MM.1S (cell line): ENCODE data around the gene CAMKK1.

Source experiments
- DNase-seq: peaks from one replicate; pipeline ENCODE4 v3.0.0-alpha.2; 2015
- H2AFZ ChIP-seq: fragments of 300-600 bp; sonication (generic); 2 replicates; pipeline ENCODE4 v1.6.0; 2016; ENCODE audit warnings: antibody characterized with exemption, low read length
- H3F3A ChIP-seq: fragments of 300-600 bp; sonication (generic); 2 replicates; pipeline ENCODE4 v1.6.1; 2016; ENCODE audit warnings: mild to moderate bottlenecking, antibody characterized with exemption, low read length, moderate library complexity, mixed read lengths; ENCODE audit not compliant: insufficient read depth
- H3K27ac ChIP-seq: fragments of 300-600 bp; sonication (generic); 2 replicates; pipeline ENCODE4 v1.5.1; 2016; ENCODE audit warnings: mild to moderate bottlenecking, low read length
- H3K27me3 ChIP-seq: fragments of 300-600 bp; sonication (generic); replicated peaks from 2 replicates; pipeline ENCODE4 v1.6.0; 2016; ENCODE audit warnings: low read length; ENCODE audit not compliant: insufficient read depth
- H3K36me3 ChIP-seq: fragments of 300-600 bp; sonication (generic); replicated peaks from 2 replicates; pipeline ENCODE4 v1.6.1; 2016; ENCODE audit warnings: mild to moderate bottlenecking, low read length, mixed read lengths; ENCODE audit not compliant: insufficient read depth
- H3K4me1 ChIP-seq: fragments of 300-600 bp; sonication (generic); 2 replicates; pipeline ENCODE4 v1.6.1; 2016; ENCODE audit warnings: low read length, mixed read lengths
- H3K4me2 ChIP-seq: fragments of 300-600 bp; sonication (generic); 2 replicates; pipeline ENCODE4 v1.6.0; 2016; ENCODE audit warnings: low read depth, low read length
- H3K4me3 ChIP-seq: fragments of 300-600 bp; sonication (generic); 2 replicates; pipeline ENCODE4 v1.5.1; 2016; ENCODE audit warnings: low read length, mixed read lengths
- H3K79me2 ChIP-seq: fragments of 300-600 bp; sonication (generic); 2 replicates; pipeline ENCODE4 v1.6.1; 2016; ENCODE audit warnings: mixed run types, low read length, mixed read lengths
- H3K9ac ChIP-seq: fragments of 300-600 bp; sonication (generic); 2 replicates; pipeline ENCODE4 v1.6.1; 2016; ENCODE audit warnings: low read length, mixed read lengths
- H3K9me2 ChIP-seq: fragments of 300-600 bp; sonication (generic); replicated peaks from 2 replicates; pipeline ENCODE4 v1.6.1; 2016; ENCODE audit warnings: mild to moderate bottlenecking, low read length, mixed read lengths; ENCODE audit not compliant: insufficient read depth
- H3K9me3 ChIP-seq: fragments of 300-600 bp; sonication (generic); replicated peaks from 2 replicates; pipeline ENCODE4 v1.6.1; 2016; ENCODE audit warnings: mild to moderate bottlenecking, low read length, mixed read lengths; ENCODE audit not compliant: insufficient read depth
- H4K20me1 ChIP-seq: fragments of 300-600 bp; sonication (generic); 2 replicates; pipeline ENCODE4 v1.6.1; 2016; ENCODE audit warnings: mild to moderate bottlenecking, low read length, moderate library complexity, mixed read lengths; ENCODE audit not compliant: insufficient read depth
- EZH2 ChIP-seq: fragments of 300-600 bp; sonication (generic); optimal IDR thresholded peaks from 2 replicates; pipeline ENCODE3; 2017; ENCODE audit warnings: low read depth, mild to moderate bottlenecking, antibody characterized with exemption, low read length, mixed read lengths
- EZH2phosphoT487 ChIP-seq: fragments of 300-600 bp; sonication (generic); IDR thresholded peaks from 2 replicates; pipeline ENCODE4 v1.6.1; 2018; ENCODE audit warnings: antibody characterized with exemption, low read length
- TF ChIP-seq, protein P1 (sequence below): fragments of 300-600 bp; sonication (generic); IDR thresholded peaks from 2 replicates; pipeline ENCODE4 v1.5.1; 2016; ENCODE audit warnings: antibody characterized with exemption, low read length, mixed read lengths

The CAMKK1 gene

DNA sequence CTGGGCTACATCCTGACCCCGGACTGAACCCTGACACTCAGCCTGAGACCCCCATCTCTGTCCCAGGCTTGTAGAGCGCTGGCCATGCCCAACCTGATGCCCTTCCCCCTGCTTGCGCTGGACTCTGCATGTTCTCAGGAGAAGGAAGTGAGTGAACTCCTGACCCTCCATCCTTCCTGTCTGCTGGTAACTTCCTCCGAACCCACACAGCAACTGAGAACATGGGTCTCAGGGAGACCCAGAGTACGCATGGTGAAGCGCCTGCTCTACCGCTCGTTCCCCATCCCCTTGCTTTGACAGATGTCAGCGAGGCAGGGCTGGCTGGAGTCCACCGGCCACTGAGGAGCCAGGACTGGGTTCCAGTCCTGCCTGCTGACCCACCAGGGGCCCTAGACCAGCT is 6.1 kb downstream of the CAMKK1 start:
- H3K9me3 ChIP-seq: no peaks in the 10 kb centered on the region
- H4K20me1 ChIP-seq: no peaks in the 10 kb centered on the region
- no peaks in the 10 kb centered on the region; the same call in 1 of the 2 replicates for H3K27me3 ChIP-seq
- H3K4me2 ChIP-seq: no peak overlapping the region
- no peak overlapping the region for H3K4me3 ChIP-seq
- no peak overlapping the region for H2AFZ ChIP-seq
- no peaks in the 10 kb centered on the region for H3K79me2 ChIP-seq
- no peak overlapping the region for H3K9ac ChIP-seq
- H3F3A ChIP-seq: no peaks in the 10 kb centered on the region
- no peak for TF ChIP-seq EZH2
- TF ChIP-seq, protein P1, sequence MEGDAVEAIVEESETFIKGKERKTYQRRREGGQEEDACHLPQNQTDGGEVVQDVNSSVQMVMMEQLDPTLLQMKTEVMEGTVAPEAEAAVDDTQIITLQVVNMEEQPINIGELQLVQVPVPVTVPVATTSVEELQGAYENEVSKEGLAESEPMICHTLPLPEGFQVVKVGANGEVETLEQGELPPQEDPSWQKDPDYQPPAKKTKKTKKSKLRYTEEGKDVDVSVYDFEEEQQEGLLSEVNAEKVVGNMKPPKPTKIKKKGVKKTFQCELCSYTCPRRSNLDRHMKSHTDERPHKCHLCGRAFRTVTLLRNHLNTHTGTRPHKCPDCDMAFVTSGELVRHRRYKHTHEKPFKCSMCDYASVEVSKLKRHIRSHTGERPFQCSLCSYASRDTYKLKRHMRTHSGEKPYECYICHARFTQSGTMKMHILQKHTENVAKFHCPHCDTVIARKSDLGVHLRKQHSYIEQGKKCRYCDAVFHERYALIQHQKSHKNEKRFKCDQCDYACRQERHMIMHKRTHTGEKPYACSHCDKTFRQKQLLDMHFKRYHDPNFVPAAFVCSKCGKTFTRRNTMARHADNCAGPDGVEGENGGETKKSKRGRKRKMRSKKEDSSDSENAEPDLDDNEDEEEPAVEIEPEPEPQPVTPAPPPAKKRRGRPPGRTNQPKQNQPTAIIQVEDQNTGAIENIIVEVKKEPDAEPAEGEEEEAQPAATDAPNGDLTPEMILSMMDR: no peak
- no peak for TF ChIP-seq EZH2phosphoT487
- H3K9me2 ChIP-seq: no peaks in the 10 kb centered on the region
- H3K27ac ChIP-seq: no peak overlapping the region
- H3K36me3 ChIP-seq: no peaks in the 10 kb centered on the region
- no peak for DNase-seq
- H3K4me1 ChIP-seq: no peaks in the 10 kb centered on the region

DNA sequence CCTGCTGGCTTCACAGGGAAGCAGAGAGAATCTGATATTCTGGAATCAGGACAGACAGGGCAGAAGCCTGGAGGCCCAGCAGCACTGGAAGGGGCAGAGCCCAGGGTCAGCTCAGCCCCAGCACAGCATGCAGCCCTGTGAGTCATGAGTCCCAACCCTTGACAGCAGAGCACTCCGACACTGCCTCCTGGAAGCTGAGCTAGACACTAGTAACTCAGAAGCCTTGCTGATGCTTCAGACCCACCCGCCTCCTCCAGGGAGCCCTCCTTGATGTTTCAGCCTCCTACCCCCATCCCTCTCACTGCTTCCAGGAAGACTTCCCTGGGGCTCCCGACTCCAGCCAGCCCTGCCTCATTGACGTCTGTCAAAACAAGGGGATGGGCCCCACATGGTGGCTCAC is 6.9 kb downstream of the CAMKK1 start:
- Histone ChIP-seq H3K36me3 (no peaks in the 10 kb centered on the region), H4K20me1 (no peaks in the 10 kb centered on the region), H3K9ac (no peak overlapping the region), H3K9me2 (no peaks in the 10 kb centered on the region), H3K4me1 (no peaks in the 10 kb centered on the region), H3K9me3 (no peaks in the 10 kb centered on the region), H3K4me2 (no peak overlapping the region), H2AFZ (no peak overlapping the region), H3K79me2 (no peaks in the 10 kb centered on the region), H3K4me3 (no peak overlapping the region), H3K27ac (no peak overlapping the region), H3K27me3 (no peaks in the 10 kb centered on the region), H3F3A (no peaks in the 10 kb centered on the region)
- no peak for DNase-seq
- TF ChIP-seq, protein P1: no peak
- TF ChIP-seq EZH2: no peak
- no peak for TF ChIP-seq EZH2phosphoT487

DNA sequence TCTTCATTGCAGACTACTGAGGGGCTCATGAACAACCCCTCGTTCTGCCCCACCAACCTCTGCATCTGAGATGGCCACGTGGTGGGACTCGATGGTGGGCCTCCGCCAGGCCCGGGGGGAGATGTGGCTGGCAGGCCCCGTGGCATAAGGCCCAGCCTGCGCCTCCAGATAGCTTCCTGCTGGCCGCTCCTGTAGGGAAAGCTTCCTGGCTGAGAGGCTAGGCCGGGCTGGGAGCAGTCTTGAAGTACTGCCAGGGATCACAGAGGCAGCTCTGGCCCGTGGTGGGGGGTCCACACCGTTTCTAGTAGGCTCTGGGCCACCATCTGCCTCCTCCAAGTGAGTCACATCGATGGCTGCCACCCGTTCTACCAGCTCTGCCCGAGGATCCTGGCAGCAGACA is 7.6 kb downstream of the CAMKK1 start:
- Histone ChIP-seq H3F3A (no peaks in the 10 kb centered on the region), H3K27ac (no peak overlapping the region), H3K4me3 (no peak overlapping the region), H3K4me1 (no peaks in the 10 kb centered on the region), H3K36me3 (no peaks in the 10 kb centered on the region), H4K20me1 (no peaks in the 10 kb centered on the region), H3K4me2 (no peak overlapping the region), H3K9me3 (no peaks in the 10 kb centered on the region), H2AFZ (no peak overlapping the region), H3K27me3 (no peaks in the 10 kb centered on the region), H3K9me2 (no peaks in the 10 kb centered on the region), H3K9ac (no peak overlapping the region), H3K79me2 (no peaks in the 10 kb centered on the region)
- DNase-seq: no peak
- TF ChIP-seq EZH2phosphoT487 (no peak), EZH2 (no peak)
- TF ChIP-seq, protein P1: no peak

DNA sequence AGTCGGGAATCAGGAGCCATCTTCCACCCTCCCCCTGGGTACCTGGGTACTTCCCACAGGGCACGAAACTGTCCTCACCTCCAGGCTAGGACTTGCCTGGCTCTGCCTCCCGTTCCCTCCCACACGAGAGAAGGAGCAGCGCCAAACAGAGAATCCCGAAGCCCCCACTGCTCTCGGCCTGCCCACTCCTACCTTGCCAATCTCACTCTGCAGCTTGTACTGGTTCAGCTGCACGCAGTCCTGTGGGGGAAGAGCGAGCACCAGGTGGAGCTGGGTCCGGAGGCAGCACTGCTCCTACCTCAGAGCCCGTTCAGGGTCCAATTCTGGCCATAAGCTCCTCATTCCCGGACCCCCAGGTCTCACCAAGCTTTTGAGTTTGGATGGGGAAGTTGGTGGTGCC is 8.7 kb downstream of the CAMKK1 start:
- H3K4me2 ChIP-seq: no peak overlapping the region
- H3K4me3 ChIP-seq: no peak overlapping the region
- H3F3A ChIP-seq: no peaks in the 10 kb centered on the region
- H3K27ac ChIP-seq: no peak overlapping the region
- no peak for TF ChIP-seq EZH2phosphoT487
- TF ChIP-seq, protein P1: no peak
- no peak for TF ChIP-seq EZH2
- no peaks in the 10 kb centered on the region for H3K9me3 ChIP-seq
- DNase-seq: no peak
- H4K20me1 ChIP-seq: no peaks in the 10 kb centered on the region
- H2AFZ ChIP-seq: no peak overlapping the region
- no peaks in the 10 kb centered on the region for H3K27me3 ChIP-seq
- H3K36me3 ChIP-seq: no peaks in the 10 kb centered on the region
- H3K4me1 ChIP-seq: no peaks in the 10 kb centered on the region
- H3K9me2 ChIP-seq: no peaks in the 10 kb centered on the region
- H3K9ac ChIP-seq: no peak overlapping the region
- no peaks in the 10 kb centered on the region for H3K79me2 ChIP-seq
